Stimulated activated CD4-positive, alpha-beta T cell treated with anti-CD3 and anti-CD28 coated beads, Interleukin-15, amount 100 ng/mL, for 1 hour (primary cell): ENCODE data around the gene AKT1.
A peak's percentile ranks its signal among the peaks of the same experiment; 100 is the strongest.

Source experiments
- DNase-seq, 2 donors: peaks; one replicate each; pipeline ENCODE4 v3.0.0-alpha.2; 2020; ENCODE audit warnings: low read depth in 1 of 2, low spot score in 1 of 2

AKT1 gene

DNA sequence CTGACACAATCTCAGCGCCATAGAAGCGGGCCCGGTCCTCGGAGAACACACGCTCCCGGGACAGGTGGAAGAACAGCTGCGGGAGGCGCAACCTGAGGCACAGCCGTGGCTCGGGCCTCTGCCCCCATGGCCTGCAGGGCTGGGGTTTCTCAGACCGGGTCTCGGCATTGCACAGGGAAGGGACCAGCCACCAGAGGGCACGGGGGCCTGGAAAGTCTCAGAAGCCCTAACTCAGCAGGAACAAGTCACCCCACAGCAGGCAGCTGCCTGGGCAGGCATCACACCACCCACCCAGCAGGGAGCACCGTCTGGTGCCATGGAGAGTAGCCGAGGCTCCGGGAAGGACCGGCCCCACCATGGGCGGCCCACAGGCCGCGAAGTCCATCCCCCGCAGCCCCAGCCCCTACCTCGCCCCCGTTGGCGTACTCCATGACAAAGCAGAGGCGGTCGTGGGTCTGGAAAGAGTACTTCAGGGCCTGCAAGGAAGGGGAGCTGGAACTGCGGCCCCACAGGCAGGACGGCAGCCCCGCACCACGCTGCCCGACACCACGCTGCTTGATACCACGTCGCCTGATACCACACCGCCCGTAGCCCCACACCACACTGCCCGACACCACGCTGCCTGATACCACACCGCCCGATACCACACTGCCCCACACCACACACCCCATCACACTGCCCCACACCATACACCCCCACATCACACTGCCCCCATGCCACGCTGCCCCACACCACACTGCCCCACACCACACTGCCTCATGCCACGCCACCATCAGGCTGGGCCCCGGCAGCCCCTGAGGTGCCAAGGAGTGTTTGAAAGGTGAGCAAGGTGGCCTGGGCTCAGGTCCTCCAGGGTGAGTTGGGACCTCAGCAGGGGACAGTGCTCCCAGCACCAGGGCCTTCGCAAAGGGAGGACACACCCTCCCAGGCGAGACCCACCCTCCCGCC, 21.8 kb downstream of the AKT1 start:
- DNase-seq = no peak

DNA sequence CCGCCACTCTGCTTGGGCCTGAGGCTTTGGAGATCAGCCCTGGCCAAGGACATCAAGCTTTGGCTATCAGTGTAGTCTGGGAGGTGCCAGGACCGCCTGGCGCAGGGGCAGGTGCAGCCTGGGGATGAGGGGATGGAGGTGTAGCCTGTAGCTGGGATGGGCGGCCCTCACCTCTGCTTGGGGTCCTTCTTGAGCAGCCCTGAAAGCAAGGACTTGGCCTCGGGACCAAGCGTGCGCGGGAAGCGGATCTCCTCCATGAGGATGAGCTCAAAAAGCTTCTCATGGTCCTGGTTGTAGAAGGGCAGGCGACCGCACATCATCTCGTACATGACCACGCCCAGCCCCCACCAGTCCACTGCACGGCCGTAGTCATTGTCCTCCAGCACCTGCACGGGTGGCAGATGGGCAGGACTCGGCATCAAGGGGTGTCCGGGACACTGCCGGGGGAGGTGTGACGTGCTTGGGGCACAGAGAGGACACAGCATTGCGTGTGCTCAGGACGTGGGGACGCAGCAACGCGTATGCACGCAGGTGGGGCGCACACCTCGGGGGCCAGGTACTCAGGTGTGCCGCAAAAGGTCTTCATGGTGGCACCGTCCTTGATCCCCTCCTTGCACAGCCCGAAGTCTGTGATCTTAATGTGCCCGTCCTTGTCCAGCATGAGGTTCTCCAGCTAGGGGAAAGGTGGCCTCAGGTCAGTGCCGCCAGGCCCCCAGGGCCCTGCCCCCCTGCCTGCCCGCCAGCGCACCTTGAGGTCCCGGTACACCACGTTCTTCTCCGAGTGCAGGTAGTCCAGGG, 22.6 kb downstream of the AKT1 start:
- no peak for DNase-seq

DNA sequence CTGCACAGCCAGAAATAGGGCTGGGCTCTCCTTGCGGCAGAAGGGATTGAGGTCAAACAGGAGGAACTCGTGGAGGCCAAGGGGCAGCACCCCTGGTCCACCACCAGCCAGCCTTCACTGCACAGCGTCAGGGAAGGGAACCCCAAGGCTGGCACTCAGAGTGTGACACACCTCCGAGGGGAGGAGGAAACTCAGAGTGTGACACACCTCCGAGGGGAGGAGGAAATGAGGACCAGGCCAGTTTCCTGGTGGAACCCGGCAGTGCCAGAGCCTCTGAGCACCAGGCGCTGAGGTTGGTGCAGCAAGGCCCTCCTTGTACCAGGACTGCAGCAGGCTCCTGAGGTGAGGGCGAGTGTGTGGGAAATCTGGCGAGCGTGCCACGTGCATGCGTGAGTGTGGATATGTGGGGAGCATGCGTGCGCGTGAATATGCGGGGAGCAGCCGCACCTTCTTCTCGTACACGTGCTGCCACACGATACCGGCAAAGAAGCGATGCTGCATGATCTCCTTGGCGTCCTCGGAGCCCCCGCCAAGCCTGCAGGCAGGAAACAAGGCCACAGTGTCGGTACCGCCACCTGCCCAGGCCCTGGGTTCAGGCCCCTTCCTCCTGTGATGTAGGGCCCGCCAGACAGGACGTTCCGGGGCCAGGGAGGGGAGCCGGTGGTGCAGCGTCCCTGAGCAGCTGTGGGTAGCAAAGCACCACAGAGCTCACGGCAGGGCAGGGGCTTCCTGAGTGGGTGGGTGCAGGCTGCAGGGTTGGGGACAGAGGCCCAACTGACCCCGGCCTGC, 23.4 kb downstream of the AKT1 start:
- DNase-seq = no peak

DNA sequence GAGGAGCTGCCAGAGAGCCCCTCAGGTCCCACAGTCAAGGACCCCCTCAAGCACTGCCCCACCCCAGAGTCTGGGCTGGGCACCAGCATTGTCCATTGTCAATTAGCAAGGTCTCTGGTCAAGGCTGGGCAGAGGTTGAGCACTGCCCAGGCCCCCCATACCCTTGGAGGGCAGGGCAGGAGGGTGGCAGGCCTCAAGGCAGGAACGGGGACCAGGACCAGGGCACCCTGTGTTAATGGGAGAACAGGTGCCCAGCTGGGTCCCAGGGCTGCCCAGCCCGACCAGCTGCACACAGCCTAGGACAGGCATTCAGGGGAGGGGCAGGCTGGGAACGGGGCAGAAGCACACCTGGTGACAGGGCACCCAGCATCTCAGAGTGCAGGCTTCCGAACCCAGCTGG, 24.2 kb downstream of the AKT1 start:
- DNase-seq = no peak

DNA sequence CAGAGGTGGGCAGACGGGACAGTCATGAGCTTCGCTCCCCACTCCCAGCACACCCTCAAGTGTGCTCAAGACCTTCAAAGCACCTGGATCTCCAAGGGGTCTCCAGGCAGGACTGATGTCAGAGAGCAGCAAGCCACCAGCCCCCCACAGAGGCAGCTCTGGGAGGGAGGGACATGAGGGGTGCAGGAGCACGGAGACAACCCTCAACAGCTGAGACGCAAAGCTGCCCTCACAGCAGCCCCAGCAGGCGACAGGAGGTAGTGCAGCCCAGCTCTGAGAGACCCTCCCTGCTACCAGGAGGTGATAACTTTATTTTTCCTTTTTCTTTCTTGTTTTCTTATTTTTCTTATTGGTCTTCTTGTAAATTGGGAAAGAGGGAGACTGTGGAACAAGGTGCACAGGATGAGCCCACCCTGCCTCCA, 24.7 kb downstream of the AKT1 start:
- DNase-seq = no peak

DNA sequence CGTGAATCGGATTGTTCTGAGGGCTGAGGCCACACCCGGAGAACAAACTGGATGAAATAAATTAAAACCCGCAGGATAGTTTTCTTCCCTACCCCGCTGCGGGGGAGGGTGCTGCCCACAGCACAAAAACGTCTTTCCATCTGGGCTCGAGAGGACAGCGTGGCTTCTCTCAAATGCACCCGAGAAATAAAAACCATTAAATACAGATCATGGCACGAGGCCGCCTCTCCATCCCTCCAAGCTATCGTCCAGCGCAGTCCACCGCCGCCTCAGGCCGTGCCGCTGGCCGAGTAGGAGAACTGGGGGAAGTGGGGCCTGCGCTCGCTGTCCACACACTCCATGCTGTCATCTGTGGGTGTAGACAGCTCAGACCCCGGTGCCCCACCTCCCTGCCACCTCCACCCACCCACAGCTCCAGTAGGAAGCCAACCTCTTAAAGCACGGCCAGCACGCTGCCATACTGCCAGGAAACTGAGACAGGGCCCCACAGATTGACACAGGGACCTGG, 25.4 kb downstream of the AKT1 start:
- no peak for DNase-seq

DNA sequence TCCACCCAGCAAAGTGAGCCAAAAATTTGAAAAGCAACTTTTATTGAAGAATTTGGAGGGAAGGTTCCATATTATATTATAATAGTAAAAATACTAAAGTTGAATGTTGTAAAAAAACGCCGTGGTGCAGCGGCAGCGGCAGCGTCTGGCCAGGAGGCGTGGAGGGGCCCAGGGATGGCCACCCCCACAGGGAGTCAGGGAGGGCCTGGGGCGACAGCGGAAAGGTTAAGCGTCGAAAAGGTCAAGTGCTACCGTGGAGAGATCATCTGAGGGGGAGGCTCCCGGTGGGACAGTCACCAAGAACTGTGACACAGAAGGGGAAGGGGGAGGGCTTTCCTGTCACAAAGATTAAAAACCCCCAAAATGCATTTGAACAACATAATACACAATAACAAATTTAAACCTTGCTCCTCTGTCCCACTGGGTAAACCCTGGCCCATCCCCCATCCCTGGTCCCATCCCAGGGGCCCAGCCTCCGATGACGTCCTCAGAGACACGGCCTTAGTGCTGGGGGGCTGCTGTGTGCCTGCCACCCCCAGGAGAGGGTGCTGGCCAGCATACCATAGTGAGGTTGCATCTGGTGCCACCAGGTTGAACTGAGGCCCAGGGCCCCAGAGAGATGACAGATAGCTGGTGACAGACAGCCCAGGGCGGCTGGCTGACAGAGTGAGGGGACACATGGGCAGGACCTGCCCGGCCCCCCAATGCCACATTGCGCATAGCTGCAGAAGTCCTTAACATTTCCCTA, 26.1 kb downstream of the AKT1 start:
- no peak for DNase-seq

DNA sequence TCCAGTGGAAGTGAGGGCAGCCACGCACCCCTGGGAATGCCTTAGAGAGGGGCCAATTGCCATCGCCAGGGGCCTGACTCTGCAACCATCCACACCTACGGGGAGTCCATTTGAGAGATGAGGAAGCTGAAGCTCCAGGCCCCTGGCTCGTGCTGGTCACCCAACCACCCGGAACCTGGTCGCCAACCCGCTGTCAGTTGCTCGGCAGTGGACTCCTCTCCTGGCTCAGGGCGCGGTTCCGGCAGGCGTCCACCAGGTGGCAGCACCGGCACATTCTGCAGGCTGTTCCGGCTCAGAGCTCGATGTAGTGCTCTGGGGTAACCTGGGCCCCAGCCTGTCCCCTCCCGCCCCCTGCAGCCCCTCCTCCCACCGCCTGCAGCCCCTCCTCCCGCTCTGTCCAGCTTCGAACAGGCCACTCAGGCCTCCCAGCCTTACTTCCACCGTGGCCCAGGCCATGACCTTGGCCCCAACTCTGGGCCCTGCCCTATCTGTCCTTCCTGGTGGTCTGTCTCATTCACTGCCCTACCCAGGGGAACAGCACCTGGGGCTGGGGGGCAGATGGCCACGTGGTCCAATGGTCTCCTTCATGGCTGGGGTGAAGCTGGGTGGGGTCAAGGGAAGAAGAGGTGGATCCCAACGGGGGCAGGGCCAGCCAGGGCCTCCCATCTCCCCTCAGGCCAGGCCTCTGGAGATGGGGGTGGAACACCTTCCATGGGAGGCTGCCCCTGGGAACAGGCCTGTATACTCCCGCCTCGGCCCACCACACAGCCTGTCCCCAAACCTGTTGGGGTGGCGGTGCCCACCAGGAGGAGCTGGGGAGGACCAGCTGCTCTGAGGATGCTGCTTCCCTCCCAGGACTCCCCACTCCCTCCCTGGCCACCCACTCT, 26.9 kb downstream of the AKT1 start:
- peak; percentile 80 to 90 for DNase-seq

DNA sequence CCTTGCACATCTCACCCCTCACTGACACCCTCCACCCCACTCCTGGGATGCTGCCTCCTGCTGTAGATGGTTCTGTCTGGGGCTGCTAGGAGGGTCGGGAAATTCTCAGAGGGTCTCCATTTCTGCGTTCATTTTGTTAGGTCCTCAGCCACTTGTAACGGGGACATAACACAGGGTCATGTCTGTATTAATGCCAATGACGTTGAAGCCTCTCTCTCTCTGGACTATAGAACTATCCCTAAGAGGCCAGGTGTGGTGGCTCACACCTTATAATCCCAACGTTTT, 28.0 kb downstream of the AKT1 start:
- no peak for DNase-seq

DNA sequence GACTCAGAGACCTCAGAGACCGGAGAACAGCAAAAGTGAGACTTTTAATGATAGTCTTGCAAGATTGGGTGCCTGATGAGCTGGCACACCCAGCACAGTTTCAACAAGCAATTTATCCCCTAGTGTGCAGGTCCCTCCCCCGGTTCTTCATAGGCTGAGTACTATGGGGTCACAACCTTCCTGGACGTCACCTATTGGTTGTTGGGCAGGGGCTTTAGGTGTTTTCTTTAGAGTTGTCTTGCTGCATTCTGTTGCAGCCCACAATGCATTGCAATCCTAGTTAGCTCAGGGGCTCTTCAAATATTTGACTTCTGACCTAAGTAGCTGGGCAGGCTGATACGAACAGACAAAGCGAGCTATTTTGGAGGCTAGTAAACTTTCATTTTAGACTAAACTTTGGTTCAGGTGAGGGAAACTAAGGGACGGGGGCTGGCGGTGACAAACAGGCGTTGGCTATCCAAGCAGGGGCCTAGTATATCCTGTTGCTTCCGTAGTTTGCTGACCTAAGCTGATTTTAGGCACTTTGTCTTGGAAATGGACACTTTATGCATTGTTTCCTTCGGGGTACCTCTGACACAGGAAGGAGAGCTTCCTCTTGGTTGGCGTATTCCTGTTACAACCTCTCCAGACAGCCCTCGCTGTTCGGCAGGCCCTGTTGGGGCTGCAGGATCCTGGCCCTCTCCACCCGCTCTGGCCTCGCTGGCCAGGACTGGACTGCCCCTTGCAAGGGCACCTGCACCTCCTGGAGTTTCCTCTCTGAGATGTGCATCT, 28.5 kb downstream of the AKT1 start:
- no peak for DNase-seq

DNA sequence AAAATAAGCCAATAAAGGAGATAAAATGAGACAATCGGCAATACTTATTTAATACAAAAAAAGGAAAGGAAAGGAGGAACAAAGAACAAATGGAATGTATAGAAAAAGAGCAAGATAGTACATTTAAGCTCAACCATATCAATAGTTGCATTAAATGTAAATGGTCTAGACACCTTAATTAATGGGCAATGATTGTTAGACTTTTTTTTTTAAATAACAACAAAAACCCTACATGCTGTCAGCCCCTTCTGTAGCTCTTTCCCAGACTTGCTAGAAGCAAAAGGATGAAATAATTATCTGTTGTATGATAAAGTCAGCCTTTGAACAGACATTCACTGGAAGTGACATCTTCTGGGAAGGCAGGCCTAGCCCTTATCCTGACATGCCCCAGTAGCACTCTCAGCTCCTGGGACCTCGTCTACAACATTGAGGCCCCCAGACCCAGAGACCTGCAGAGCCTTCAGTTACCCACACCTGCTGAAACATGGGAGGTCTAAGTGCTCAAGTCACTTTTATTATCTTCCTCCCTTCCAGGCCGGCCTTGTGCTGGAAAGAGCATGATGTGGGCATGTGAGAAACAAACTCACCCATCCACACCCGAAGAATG, 29.2 kb downstream of the AKT1 start:
- no peak for DNase-seq

DNA sequence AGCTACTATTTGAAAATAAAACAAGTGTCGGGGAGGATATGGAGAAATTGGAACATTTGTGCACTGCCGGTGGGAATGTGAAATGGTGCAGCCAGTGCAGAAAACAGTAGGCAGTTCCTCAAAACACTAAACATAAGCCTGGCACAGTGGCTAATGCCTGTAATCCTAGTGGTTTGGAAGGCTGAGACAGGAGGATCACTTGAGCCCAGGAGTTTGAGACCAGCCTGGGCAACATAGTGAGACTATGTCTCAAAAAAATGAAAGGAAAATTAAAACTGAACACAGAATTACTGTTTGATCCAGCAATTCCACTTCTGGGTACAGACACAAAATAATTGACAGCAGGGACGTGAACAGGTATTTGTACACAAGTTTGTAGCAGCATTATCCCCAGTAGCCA, 30.0 kb downstream of the AKT1 start:
- no peak for DNase-seq

DNA sequence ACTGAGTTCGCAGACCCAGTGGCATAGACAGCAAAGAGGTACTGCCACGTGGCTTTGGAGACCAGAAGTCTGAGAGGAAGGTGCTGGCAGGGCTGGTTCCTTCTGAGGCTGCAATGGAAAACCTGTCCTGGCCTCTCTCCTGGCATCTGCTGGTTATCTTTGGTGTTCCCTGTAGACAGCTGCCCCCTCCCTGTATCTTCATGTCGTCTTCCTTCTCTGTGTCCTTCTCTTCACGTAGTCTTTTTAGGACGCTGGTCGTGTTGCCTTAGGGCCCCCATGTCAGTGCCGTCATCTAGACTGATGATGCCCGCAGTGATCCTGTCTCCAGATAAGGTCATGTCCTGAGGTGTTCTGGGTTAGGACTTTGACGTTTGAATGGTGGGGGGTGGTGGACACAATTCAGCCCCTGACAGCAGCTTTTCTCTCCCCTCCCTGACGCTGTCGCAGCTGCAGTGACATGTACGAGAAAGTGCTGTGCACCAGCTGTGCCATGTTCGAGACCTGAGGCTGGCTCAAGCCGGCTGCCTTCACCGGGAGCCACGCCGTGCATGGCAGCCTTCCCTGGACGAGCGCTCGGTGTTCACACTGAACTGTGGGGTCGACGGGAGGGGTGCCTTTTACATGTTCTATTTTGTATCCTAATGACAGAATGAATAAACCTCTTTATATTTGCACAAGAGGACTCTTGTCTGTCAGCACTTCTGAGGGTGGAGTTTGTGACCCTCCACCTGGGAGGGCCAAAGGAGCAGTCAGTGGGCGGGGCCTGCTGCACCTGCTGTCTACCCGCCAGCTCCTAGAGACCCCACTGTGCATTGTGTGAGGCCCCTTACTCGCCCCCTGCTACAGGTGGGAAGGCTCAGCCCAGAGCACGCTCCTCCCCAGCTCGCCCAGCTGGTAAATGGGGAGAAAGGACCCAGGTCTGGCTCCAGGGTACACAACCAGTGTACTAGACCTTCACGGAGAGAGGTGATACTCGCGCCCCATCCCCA, 36.3 kb downstream of the AKT1 start:
- no peak for DNase-seq

DNA sequence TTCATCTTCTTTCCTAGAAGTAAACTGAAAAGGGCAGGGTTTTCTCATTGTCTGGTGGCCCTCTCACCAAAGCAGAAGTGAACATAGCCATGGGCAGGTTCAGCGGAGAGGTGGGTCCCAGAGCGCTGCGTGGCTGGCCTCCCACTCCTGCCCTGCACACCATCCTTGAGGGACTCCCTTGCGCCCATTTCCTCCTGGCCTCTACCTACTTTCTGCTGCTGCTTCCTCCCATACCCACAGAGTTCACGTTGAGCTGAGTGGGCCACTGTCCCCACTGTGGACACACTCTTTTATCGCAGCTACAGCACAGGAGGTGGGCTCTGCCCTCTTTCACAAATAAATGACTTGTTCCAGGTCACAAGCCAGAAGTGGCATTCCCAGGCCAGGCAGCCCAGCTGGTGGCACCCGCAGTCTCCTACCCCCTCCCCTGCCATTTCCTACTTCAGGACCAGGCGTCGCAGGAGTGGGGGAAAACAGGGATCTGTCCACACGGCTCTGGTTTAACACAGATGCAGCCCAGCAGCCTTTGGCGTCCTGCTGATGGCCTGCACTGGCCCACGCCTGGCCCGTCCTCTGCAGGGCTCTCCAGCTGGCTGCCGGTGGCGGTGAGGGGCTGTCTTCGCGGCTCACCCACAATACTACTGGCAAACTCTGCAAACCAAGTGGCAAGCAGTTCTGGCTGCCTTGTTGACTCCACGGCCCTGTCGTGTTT, 37.7 kb downstream of the AKT1 start:
- DNase-seq = no peak

DNA sequence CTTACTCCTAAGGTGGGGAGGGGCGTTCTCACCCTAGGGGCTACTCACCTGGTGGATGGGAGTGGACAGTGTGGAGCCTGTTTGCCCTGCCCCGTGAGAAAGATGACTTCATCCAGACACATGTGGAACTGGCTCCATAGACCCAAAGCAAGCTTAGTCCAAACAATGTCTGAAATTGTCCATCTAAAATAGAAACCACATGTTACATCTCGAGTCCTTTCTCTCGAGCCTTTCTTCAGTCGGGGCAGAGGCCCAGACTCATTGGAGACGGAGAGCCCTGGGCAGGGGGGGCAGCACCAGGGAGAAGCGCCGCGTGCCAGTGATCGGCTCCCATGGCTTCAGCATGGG, 38.3 kb downstream of the AKT1 start:
- DNase-seq = no peak

DNA sequence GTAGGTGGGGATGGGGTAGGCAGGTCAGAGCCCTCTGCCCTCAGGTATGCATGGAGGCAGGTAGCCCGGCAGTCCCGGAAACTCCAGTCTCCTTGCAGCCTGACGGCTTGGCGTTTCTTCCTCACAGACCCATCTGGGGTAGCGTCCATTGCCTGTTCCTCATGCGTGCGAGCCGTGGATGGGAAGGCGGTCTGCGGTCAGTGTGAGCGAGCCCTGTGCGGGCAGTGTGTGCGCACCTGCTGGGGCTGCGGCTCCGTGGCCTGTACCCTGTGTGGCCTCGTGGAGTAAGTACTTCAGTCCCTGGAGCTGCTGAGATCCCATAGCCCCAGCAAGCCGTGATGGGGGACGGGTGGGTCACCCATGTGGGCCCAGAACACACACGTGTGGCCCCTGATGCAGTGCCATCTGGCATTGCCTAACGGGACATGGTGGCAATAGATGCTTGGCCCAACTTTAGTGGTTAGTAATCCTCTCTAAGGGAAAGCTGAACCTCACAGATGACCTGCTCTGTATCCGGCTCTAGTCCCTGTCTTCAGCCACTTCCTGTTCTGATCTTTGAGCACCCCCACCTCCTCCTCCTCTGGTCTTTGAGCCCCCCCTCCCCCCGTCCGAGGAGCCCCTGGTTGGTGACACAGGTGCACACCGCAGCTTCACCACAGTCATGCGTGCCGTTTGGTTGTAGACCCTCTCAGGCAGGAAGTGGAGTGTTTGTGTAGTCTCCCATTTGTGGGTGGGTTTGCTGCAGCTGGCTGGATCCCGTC, 38.9 kb downstream of the AKT1 start:
- DNase-seq = no peak
